AG09309 (cell line): ENCODE data around the gene LMF1.

Experiments
- DNase-seq: peaks from one replicate; pipeline ENCODE4 v3.0.0-alpha.2; 2010; ENCODE audit warnings: low read depth
- H3K4me3 ChIP-seq: 2 replicates; pipeline ENCODE4 v1.5.1; 2011; ENCODE audit warnings: mild to moderate bottlenecking, low read depth, low read length, moderate library complexity; ENCODE audit not compliant: control insufficient read depth
- CTCF ChIP-seq: IDR thresholded peaks from 2 replicates; pipeline ENCODE4 v1.5.1; 2011; ENCODE audit warnings: mild to moderate bottlenecking, low read depth, low read length, inconsistent platforms; ENCODE audit not compliant: insufficient read depth, control insufficient read depth; ENCODE audit errors: missing control alignments

LMF1 gene

GRCh38 chr16:990516-991291 lies 19.9 kb upstream of the LMF1 start:
- no peak overlapping the region for H3K4me3 ChIP-seq
- no peak for TF ChIP-seq CTCF
- no peak for DNase-seq

GRCh38 chr16:989354-989814 lies 18.6 kb upstream of the LMF1 start:
- no peak for TF ChIP-seq CTCF
- DNase-seq: no peak
- H3K4me3 ChIP-seq: no peak overlapping the region

DNA sequence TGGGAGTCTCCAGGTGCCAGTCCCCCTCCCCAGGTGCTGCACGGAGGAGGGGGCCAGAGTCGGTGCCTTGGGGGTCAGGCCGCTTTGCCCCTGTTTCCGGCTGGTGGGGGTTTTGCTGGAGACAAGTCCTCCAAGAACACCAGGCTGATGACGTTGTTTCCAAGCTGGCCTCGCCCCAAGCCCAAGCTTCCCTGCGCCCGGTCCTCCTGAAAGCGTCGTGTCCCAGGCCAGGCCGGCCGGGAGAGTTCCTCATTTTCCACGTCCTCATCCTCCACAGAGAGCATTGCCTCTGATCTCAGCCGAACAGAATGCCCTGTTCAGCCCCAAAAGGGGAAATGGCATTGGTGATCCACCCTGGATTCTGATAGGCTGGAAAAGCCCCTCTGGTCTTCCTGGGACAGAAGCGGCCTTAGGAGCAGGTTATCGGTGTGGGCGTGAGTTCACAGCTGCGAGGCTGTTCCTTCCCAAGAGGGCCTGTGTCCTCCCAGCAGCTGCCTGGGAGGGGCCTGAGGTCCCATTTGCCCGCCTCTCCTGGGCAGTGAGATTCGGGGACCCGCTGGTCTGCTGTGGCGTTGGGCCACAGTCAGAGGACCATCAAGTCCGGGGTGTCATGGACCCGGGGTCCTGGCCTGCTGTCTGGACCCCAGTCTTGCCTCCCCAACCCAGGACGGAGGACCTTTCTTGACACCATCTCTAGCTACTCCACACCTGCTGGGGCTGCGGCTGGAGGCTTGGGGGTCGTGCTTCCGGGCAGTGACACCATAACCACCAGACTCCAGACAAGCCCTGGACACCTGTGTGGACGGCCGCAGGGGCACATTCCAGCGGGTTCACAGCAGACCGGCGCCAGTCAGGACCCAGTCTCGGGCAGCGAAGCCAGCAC lies 17.9 kb upstream of the LMF1 start:
- DNase-seq: no peak
- no peak for TF ChIP-seq CTCF
- H3K4me3 ChIP-seq: no peak overlapping the region

DNA sequence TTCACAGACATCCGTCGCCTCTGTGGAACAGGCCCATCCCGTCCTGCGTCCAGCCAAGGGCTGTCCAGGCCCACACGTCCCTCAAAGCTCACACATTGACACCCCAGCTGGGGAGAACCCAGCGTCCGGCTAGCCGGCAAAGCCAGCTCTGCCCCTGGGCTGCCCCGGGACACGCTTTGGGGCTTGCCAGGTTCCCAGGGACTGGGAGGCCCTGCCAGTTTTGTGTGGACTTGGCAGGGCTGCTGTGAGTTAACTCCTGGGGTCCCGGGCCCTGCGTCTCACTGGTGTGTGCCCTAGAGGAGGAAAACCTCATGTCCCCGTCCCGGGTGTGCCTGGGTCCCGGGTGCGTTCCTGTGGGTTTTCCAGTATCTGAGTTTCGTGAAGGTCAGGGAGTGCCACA lies 17.1 kb upstream of the LMF1 start:
- DNase-seq: no peak
- no peak for TF ChIP-seq CTCF
- no peak overlapping the region for H3K4me3 ChIP-seq

- TF ChIP-seq CTCF: no peak
- DNase-seq: no peak
- H3K4me3 ChIP-seq: no peak overlapping the region
Measured at GRCh38 chr16:986925-987582, 16.3 kb upstream of the LMF1 start.

DNA sequence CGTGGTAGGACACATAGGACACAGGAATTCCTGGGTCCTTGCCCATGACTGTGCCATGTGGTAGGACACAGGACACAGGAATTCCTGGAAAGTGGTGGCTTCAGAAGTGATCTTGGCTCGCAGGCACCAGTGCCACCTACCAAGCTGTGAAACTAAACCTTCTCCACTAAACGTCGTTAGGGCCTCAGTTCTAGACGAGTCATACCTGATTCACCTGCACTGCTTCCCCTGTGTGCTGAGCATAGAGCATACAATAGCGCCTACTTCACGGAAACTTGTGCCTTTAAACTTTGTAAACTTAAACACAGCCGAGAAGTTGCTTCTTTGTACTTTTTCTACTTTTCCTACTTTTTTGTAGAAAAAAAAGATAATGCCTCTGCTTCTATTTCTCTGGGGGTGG lies 15.6 kb upstream of the LMF1 start:
- TF ChIP-seq CTCF: no peak
- no peak overlapping the region for H3K4me3 ChIP-seq
- DNase-seq: no peak
